H1 (cell line): ENCODE measurements around the gene CBX4. TPM values are rescaled to one million over a fixed set of nuclear protein-coding genes. Genes with fewer than 3 reads are reported as not detected.
A peak's percentile ranks its signal among the peaks of the same experiment; 100 is the strongest.

ENCODE experiments used
- CTCF ChIA-PET: fragments of 300-600 bp; sonication (Branson Sonifier 250); formaldehyde crosslinking; loops from one replicate; lab custom pipeline; 2021; ENCODE audit not compliant: partially characterized antibody; lab: Charles Lee
- POLR2A ChIA-PET: fragments of 300-600 bp; sonication (Branson Sonifier 250); formaldehyde crosslinking; loops from one replicate; lab custom pipeline; 2021; ENCODE audit warnings: inconsistent platforms; ENCODE audit not compliant: partially characterized antibody; lab: Charles Lee
- DNase-seq, 2 experiments: peaks; one replicate each; pipeline versions ENCODE4 v3.0.0 to v3.0.0-alpha.2; 2010 to 2022; ENCODE audit warnings: low spot score in 2 of 2, low read depth in 1 of 2, mixed read lengths in 1 of 2
- FAIRE-seq: peaks from 2 replicates; lab custom pipeline; 2011; peaks lifted over from hg19 to GRCh38; lab: Jason Lieb, UNC
- H2AFZ ChIP-seq: 2 replicates; pipeline ENCODE4 v1.8.1; 2012; ENCODE audit warnings: low read length, inconsistent platforms
- H2AK5ac ChIP-seq: 2 replicates; pipeline ENCODE4 v1.6.1; 2013; ENCODE audit warnings: low read depth, low read length
- H2BK120ac ChIP-seq: replicated peaks from 2 replicates; pipeline ENCODE3; 2013; ENCODE audit warnings: low read depth, low read length, inconsistent platforms
- H2BK12ac ChIP-seq: 2 replicates; pipeline ENCODE4 v1.6.1; 2013; ENCODE audit warnings: low read depth, low read length
- H2BK15ac ChIP-seq: 2 replicates; pipeline ENCODE4 v1.6.1; 2013; ENCODE audit warnings: low read length
- H2BK20ac ChIP-seq: 2 replicates; pipeline ENCODE4 v1.6.1; 2013; ENCODE audit warnings: low read length
- H2BK5ac ChIP-seq: 2 replicates; pipeline ENCODE4 v1.6.1; 2013; ENCODE audit warnings: low read depth, low read length
- H3K14ac ChIP-seq: 2 replicates; pipeline ENCODE4 v1.6.1; 2013; ENCODE audit warnings: inconsistent platforms; ENCODE audit not compliant: insufficient read length
- H3K18ac ChIP-seq: 2 replicates; pipeline ENCODE4 v1.6.1; 2013; ENCODE audit warnings: low read length; ENCODE audit errors: extremely low read depth
- H3K23ac ChIP-seq: 2 replicates; pipeline ENCODE4 v1.6.1; 2013; ENCODE audit warnings: inconsistent platforms; ENCODE audit not compliant: insufficient read length
- H3K23me2 ChIP-seq: 2 replicates; pipeline ENCODE4 v1.6.1; 2013; ENCODE audit warnings: low read depth, low read length
- H3K27ac ChIP-seq: 2 replicates; pipeline ENCODE4 v1.6.1; 2011; ENCODE audit warnings: low read depth, low read length, inconsistent platforms
- H3K27me3 ChIP-seq, 4 experiments: replicated peaks in 1 of 4; 1 replicate in 1 of 4; 2 replicates in 3 of 4; pipeline versions ENCODE4 v1.6.1 to v1.8.1; 2011 to 2013; ENCODE audit warnings: low read length in 3 of 4, mild to moderate bottlenecking in 3 of 4, inconsistent platforms in 2 of 4, mixed read lengths in 2 of 4, moderate library complexity in 1 of 4; ENCODE audit not compliant: control insufficient read depth in 3 of 4, insufficient read depth in 3 of 4; ENCODE audit errors: extremely low read depth in 1 of 4
- H3K36me3 ChIP-seq, 4 experiments: 2 replicates each; pipeline versions ENCODE4 v1.6.1 to v1.8.1; 2011 to 2013; ENCODE audit warnings: mild to moderate bottlenecking in 4 of 4, low read length in 3 of 4, moderate library complexity in 2 of 4, control low read depth in 1 of 4, inconsistent platforms in 1 of 4; ENCODE audit not compliant: insufficient read depth in 4 of 4, control insufficient read depth in 2 of 4
- H3K4ac ChIP-seq: replicated peaks from 2 replicates; pipeline ENCODE3; 2013; ENCODE audit warnings: low read length, low read depth, mixed read lengths, inconsistent platforms; ENCODE audit not compliant: insufficient read length
- H3K4me1 ChIP-seq, 4 experiments: replicated peaks in 1 of 4; 1 replicate in 1 of 4; 2 replicates in 3 of 4; pipeline versions ENCODE4 v1.6.1 to v1.8.1; 2011 to 2013; ENCODE audit warnings: low read length in 3 of 4, inconsistent platforms in 2 of 4, mixed read lengths in 1 of 4; ENCODE audit not compliant: insufficient read depth in 4 of 4, control insufficient read depth in 3 of 4
- H3K4me2 ChIP-seq, 2 experiments: 2 replicates each; pipeline versions ENCODE4 v1.6.1 to v1.8.1; 2011 to 2013; ENCODE audit warnings: low read depth in 2 of 2, low read length in 2 of 2, control low read depth in 1 of 2, inconsistent platforms in 1 of 2, mild to moderate bottlenecking in 1 of 2; ENCODE audit not compliant: insufficient read depth in 1 of 2
- H3K4me3 ChIP-seq, 4 experiments: fragments of 200-600, 300-600 bp in 1 of 4; sonication (generic), shearing (Covaris generic), sonication (Bioruptor Twin) in 1 of 4; 2 replicates each; pipeline versions ENCODE4 v1.5.1 to v1.8.1; 2011 to 2016; ENCODE audit warnings: low read length in 4 of 4, low read depth in 3 of 4, control low read depth in 2 of 4, inconsistent platforms in 2 of 4, mild to moderate bottlenecking in 2 of 4, mixed read lengths in 1 of 4, moderate library complexity in 1 of 4; ENCODE audit not compliant: insufficient read depth in 2 of 4; ENCODE audit errors: extremely low read depth in 1 of 4
- H3K56ac ChIP-seq: replicated peaks from 2 replicates; pipeline ENCODE3; 2013; ENCODE audit warnings: low read depth, mild to moderate bottlenecking, mixed read lengths, low read length, inconsistent platforms; ENCODE audit not compliant: insufficient read length
- H3K79me1 ChIP-seq: 2 replicates; pipeline ENCODE4 v1.6.1; 2013; ENCODE audit warnings: low read depth, low read length, control low read depth
- H3K79me2 ChIP-seq, 2 experiments: 2 replicates each; pipeline versions ENCODE4 v1.6.1 to v1.8.1; 2012 to 2013; ENCODE audit warnings: low read length in 2 of 2, mild to moderate bottlenecking in 2 of 2, inconsistent platforms in 1 of 2; ENCODE audit not compliant: insufficient read depth in 2 of 2, control insufficient read depth in 1 of 2
- H3K9ac ChIP-seq, 4 experiments: replicated peaks in 1 of 4; 1 replicate in 1 of 4; 2 replicates in 3 of 4; pipeline versions ENCODE4 v1.6.1 to v1.8.1; 2011 to 2013; ENCODE audit warnings: low read depth in 3 of 4, low read length in 3 of 4, control low read depth in 2 of 4, mild to moderate bottlenecking in 2 of 4, moderate library complexity in 2 of 4, inconsistent platforms in 1 of 4; ENCODE audit errors: extremely low read depth in 1 of 4
- H3K9me3 ChIP-seq, 2 experiments: 2 replicates each; pipeline versions ENCODE4 v1.6.1 to v1.8.1; 2012 to 2013; ENCODE audit warnings: mild to moderate bottlenecking in 2 of 2, moderate library complexity in 2 of 2, control low read depth in 1 of 2, inconsistent platforms in 1 of 2, low read depth in 1 of 2, low read length in 1 of 2, mixed read lengths in 1 of 2; ENCODE audit not compliant: insufficient read depth in 2 of 2
- H4K20me1 ChIP-seq, 2 experiments: replicated peaks in 1 of 2; 2 replicates each; pipeline versions ENCODE3 to v1.8.1; 2011 to 2013; ENCODE audit warnings: inconsistent platforms in 2 of 2, low read length in 2 of 2, mild to moderate bottlenecking in 1 of 2; ENCODE audit not compliant: insufficient read depth in 2 of 2, control insufficient read depth in 1 of 2
- H4K5ac ChIP-seq: 2 replicates; pipeline ENCODE4 v1.6.1; 2013; ENCODE audit warnings: low read length, low read depth, mixed read lengths, inconsistent platforms; ENCODE audit not compliant: insufficient read length
- H4K8ac ChIP-seq: 2 replicates; pipeline ENCODE4 v1.8.0; 2013; ENCODE audit warnings: mild to moderate bottlenecking, moderate library complexity, low read length, inconsistent platforms; ENCODE audit not compliant: insufficient read depth; ENCODE audit errors: extremely low read depth
- H4K91ac ChIP-seq: replicated peaks from 2 replicates; pipeline ENCODE3; 2013; ENCODE audit warnings: low read length, mixed read lengths, inconsistent platforms; ENCODE audit not compliant: insufficient read length
- CHD1 ChIP-seq: IDR thresholded peaks from 2 replicates; pipeline ENCODE4 v1.6.1; 2012; ENCODE audit warnings: low read depth, low read length, improper control_type of control experiment
- CREB1 ChIP-seq: IDR thresholded peaks from 2 replicates; pipeline ENCODE4 v1.6.1; 2012; ENCODE audit warnings: inconsistent platforms
- GTF2F1 ChIP-seq: IDR thresholded peaks from 2 replicates; pipeline ENCODE4 v1.6.1; 2012; ENCODE audit warnings: low read depth, low read length, improper control_type of control experiment, borderline replicate concordance
- JUN ChIP-seq: IDR thresholded peaks from 2 replicates; pipeline ENCODE4 v1.6.1; 2011; ENCODE audit warnings: low read depth, mild to moderate bottlenecking, improper control_type of control experiment, low read length
- KDM5A ChIP-seq: fragments of 200-600 bp; IDR thresholded peaks from 2 replicates; pipeline ENCODE4 v1.7.1; 2012; ENCODE audit warnings: mild to moderate bottlenecking, low read length, inconsistent platforms, mixed read lengths
- NRF1 ChIP-seq: IDR thresholded peaks from 2 replicates; pipeline ENCODE4 v1.6.1; 2011; ENCODE audit warnings: mild to moderate bottlenecking, low read depth, low read length, improper control_type of control experiment
- PHF8 ChIP-seq: fragments of 200-600 bp; sonication (generic); conservative IDR thresholded peaks from 2 replicates; pipeline ENCODE4 v1.7.1; 2012; ENCODE audit warnings: low read depth, mild to moderate bottlenecking, inconsistent platforms, low read length, moderate library complexity
- SP2 ChIP-seq: IDR thresholded peaks from 2 replicates; pipeline ENCODE4 v1.6.1; 2012; ENCODE audit warnings: mild to moderate bottlenecking, low read length, inconsistent platforms
- SP4 ChIP-seq: IDR thresholded peaks from 2 replicates; pipeline ENCODE4 v1.6.1; 2012; ENCODE audit warnings: low read length, inconsistent platforms
- WGBS, 2 experiments: shearing (Covaris generic) in 1 of 2; methylation state at CpG; one replicate each; pipeline versions ENCODE4 v1.1.6 to v1.1.7; 2013 to 2015; ENCODE audit warnings: low lambda C conversion rate in 2 of 2, mixed read lengths in 2 of 2, inconsistent platforms in 1 of 2, low coverage in 1 of 2, missing lambda C conversion rate in 1 of 2; ENCODE audit not compliant: insufficient replicate concordance in 2 of 2, insufficient coverage in 1 of 2, insufficient read length in 1 of 2; ENCODE audit errors: extremely low coverage in 1 of 2, missing lambda C conversion rate in 1 of 2; 5-methylcytosine and 5-hydroxymethylcytosine counted together
- polyA plus RNA-seq, 7 experiments: library from polyadenylated mRNA; depleted of rRNA in 3 of 7; stranded (reverse) in 5 of 7; unstranded in 2 of 7; fragments of >200 nt in 5 of 7; fragments of 200-250 nt in 2 of 7; gene quantifications; 1 replicate in 5 of 7; 2 replicates in 1 of 7; 4 replicates in 1 of 7; pipeline versions ENCODE4 v1.2.1 to v1.2.3, GENCODE V29; 2011 to 2013; ENCODE audit warnings: missing spikeins in 2 of 7, mixed read lengths in 2 of 7
- total RNA-seq: library from RNA; stranded (reverse); fragmentation: NEBNext Ultra II Directional; extraction: Animal tissue kit (Norgen Biotek cat#: 25700); gene quantifications from 2 replicates; pipeline ENCODE4 v1.2.1, GENCODE V29; 2021
- TF ChIP-seq, protein P1 (sequence below), 3 experiments: IDR thresholded peaks; 1 replicate in 2 of 3; 2 replicates in 1 of 3; pipeline versions ENCODE4 v1.5.1 to v1.6.1; 2011; ENCODE audit warnings: low read length in 3 of 3, mild to moderate bottlenecking in 3 of 3, inconsistent platforms in 2 of 3, low read depth in 1 of 3, moderate library complexity in 1 of 3; ENCODE audit not compliant: insufficient read depth in 1 of 3; ENCODE audit errors: control extremely low read depth in 1 of 3

Gene CBX4
- total and polyA plus RNA-seq, 2 of the 8 experiments (the other 6 are each of a cell fraction or from before 2014, with no cell fraction given): 1.8 to 4.0 TPM

- no peak overlapping the region for H3K27ac ChIP-seq
- CTCF ChIA-PET: interaction anchor here (1.5 to 24.7 kb wide), 5 partner anchors 9 to 144 kb away, joined by 5 to 576 read pairs (median 24); partner anchors contain the start of genes CBX4 and CBX8
- no peak overlapping the region for H4K5ac ChIP-seq
- 0 out of 2 replicates have a peak overlapping the region, but pooled peaks have one; percentile 43 for H2BK20ac ChIP-seq
- H3K56ac ChIP-seq: no peak overlapping the region
- FAIRE-seq (no peak), DNase-seq (peak in 1 of 2 experiments; percentile 50)
- no peak overlapping the region for H3K23ac ChIP-seq
- peaks cover 3 to 43% (median 18%) of the 10 kb centered on the region in 4 experiments for H3K4me1 ChIP-seq
- H3K27me3 ChIP-seq: peaks cover 59 to 98% (median 88%) of the 10 kb centered on the region in 4 experiments
- no peak overlapping the region for H3K14ac ChIP-seq
- peak overlapping the region; percentile 56; the same call in 1 of the 2 replicates for H2BK5ac ChIP-seq
- H2BK12ac ChIP-seq: peak overlapping the region; percentile 97; the same call in 1 of the 2 replicates
- no peak overlapping the region for H2BK120ac ChIP-seq
- H3K79me1 ChIP-seq: no peaks in the 10 kb centered on the region
- H4K91ac ChIP-seq: no peak overlapping the region
- H3K18ac ChIP-seq: no peak overlapping the region; the same call in 1 of the 2 replicates
- H3K9me3 ChIP-seq: no peaks in the 10 kb centered on the region; a peak in 1 of 4 replicates
- no peak overlapping the region for H3K4ac ChIP-seq
- peak overlapping the region; percentile 92; the same call in 1 of the 2 replicates for H2BK15ac ChIP-seq
- H4K20me1 ChIP-seq: peaks cover 7 to 15% of the 10 kb centered on the region in 2 experiments
- peaks cover 5% of the 10 kb centered on the region; the same call in 1 of the 2 replicates for H3K23me2 ChIP-seq
- POLR2A ChIA-PET: interaction anchor here (0.8 to 15.2 kb wide), 4 partner anchors 20 to 85 kb away, joined by 3 to 374 read pairs (median 3); no protein-coding TSS in a partner anchor
- peak overlapping the region; percentile 95 for H2AK5ac ChIP-seq
- H3K79me2 ChIP-seq: no peaks in the 10 kb centered on the region
- 84% methylated on average over 8 of the region's 8 CpGs; no CpG with 5 or more reads in 1 of the 2 experiments for WGBS, 2 experiments
- H3K9ac ChIP-seq: no peak overlapping the region
- H3K4me2 ChIP-seq: peak overlapping the region in 1 of 2 experiments; percentile 82; a peak in 1 of 4 replicates
- H4K8ac ChIP-seq: no peak overlapping the region
- peaks cover 0 to 4% (median 0%) of the 10 kb centered on the region in 4 experiments; a peak in 2 of 8 replicates for H3K36me3 ChIP-seq
- H2AFZ ChIP-seq: no peak overlapping the region
- no peak overlapping the region for H3K4me3 ChIP-seq
- TF ChIP-seq SP4: no peak
- TF ChIP-seq GTF2F1: no peak
- TF ChIP-seq NRF1: no peak
- TF ChIP-seq, protein P1, sequence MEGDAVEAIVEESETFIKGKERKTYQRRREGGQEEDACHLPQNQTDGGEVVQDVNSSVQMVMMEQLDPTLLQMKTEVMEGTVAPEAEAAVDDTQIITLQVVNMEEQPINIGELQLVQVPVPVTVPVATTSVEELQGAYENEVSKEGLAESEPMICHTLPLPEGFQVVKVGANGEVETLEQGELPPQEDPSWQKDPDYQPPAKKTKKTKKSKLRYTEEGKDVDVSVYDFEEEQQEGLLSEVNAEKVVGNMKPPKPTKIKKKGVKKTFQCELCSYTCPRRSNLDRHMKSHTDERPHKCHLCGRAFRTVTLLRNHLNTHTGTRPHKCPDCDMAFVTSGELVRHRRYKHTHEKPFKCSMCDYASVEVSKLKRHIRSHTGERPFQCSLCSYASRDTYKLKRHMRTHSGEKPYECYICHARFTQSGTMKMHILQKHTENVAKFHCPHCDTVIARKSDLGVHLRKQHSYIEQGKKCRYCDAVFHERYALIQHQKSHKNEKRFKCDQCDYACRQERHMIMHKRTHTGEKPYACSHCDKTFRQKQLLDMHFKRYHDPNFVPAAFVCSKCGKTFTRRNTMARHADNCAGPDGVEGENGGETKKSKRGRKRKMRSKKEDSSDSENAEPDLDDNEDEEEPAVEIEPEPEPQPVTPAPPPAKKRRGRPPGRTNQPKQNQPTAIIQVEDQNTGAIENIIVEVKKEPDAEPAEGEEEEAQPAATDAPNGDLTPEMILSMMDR (IDR thresholded peaks at IDR 0.05; ENCODE audit: control extremely low read depth in 1 of 3, insufficient read depth in 1 of 3, low read depth in 1 of 3, low read length in 3 of 3): no peak
- no peak for TF ChIP-seq PHF8
- TF ChIP-seq KDM5A: no peak
- no peak for TF ChIP-seq SP2
- TF ChIP-seq CREB1: no peak
- no peak for TF ChIP-seq CHD1
- TF ChIP-seq JUN: no peak
Measured at GRCh38 chr17:79830763-79831264, 8.4 kb downstream of the CBX4 start.
